ENCODE results near the gene CCDC157.

CCDC157 gene

DNA sequence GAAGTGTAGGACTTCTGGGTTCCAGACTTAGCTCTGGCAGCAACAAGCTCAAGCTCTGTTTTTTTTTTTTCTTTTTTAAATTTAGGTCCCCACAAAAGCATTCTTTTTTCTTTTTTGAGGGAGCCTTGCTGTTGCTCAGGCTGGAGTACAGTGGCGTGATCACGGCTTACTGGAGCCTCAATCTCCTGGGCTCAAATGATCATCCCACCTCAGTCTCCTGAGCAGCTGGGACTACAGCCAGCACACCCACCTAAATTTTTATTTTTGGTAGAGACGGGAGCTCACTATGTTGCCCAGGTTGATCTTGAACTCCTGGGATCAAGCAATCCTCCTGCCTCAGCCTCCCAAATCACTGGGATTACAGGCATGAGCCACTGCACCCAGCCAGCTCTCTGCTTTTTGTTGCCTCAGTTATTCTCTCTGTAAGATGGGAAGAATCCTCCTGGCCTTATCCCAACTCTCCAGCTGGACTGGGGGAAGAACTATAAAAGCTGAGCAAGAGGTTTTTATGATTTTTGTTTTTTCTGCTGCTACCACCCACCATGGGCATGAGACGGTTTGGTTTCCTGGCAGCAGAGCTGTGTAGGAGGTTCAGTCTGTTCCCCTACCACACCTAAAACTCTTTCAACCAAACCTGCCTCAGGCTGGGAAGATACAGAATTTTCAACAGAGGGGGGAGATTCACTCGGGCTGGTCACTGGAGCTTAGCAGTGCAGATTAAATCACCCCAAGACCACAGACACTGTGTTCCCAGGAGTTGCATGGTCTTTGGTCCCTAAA, 57.1 kb downstream of the CCDC157 start:
- no peak for DNase-seq (ENCODE audit: low read depth in 3 of 3)

DNA sequence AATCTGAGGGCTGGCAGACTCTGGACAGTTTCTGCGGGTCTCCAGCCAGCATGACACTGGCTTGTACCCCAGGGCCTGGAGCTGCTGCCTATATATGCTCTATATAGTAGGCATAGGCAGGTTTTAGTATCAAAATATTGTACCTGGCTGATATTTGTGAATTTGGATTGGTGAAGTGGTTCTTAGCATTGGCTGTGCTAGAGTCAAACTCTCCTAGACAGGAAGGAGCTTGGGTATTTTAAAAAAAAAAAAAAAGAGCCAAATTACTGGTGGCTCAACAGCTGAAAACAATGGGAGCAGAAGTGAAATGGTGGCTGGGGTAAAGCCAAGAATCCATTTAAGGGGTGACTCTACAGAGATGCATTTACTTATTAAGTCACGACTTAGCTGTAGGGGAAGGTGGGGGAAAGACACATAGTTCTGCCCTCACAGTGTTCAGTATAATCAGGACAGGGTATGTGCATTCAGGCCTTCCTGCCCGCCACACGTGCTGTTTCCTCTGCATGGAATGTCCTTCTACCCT, 57.8 kb downstream of the CCDC157 start:
- no peak for DNase-seq (ENCODE audit: low read depth in 3 of 3)

DNA sequence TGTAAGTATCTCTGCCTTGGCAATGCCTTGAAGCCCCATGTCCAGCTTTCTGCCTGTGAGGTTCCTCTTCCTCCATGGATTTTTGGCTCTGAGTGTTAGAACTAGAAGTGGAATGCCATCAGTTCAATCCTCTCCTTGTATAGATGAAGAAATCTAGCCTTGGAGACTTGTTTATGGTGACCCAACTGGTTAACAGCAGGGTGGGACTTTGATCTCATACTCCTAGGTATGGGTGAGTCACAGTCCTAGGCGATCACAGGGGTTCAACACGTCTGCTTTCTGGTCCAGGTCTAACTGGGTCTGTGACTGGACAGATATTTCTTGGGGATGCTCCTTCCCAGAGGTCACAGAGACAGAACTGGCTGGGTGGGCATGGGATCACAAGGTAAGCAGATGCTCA, 59.6 kb downstream of the CCDC157 start:
- no peak for DNase-seq (ENCODE audit: low read depth in 3 of 3)

DNA sequence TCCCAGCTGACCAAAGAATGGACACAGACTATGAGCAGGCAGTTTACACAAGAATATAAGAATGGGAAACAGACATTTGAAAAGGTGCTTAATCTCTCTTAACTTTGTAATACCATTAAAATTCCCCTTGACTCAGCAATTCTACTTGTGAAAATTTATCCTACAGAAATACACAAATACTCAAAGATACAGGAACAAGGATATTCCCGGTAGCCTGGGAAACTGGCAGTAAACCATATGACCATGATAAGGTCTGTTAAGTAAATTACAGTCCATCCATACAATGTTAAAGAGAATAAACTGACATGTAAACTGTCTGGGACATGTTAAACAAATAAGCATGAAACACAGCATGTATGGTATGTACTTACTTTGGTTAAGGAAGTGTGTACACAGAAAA, 60.0 kb downstream of the CCDC157 start:
- no peak for DNase-seq (ENCODE audit: low read depth in 3 of 3)

GRCh38 chr22:30420347-30421125, 63.7 kb downstream of the CCDC157 start:
- no peak for DNase-seq (ENCODE audit: low read depth in 3 of 3)

DNA sequence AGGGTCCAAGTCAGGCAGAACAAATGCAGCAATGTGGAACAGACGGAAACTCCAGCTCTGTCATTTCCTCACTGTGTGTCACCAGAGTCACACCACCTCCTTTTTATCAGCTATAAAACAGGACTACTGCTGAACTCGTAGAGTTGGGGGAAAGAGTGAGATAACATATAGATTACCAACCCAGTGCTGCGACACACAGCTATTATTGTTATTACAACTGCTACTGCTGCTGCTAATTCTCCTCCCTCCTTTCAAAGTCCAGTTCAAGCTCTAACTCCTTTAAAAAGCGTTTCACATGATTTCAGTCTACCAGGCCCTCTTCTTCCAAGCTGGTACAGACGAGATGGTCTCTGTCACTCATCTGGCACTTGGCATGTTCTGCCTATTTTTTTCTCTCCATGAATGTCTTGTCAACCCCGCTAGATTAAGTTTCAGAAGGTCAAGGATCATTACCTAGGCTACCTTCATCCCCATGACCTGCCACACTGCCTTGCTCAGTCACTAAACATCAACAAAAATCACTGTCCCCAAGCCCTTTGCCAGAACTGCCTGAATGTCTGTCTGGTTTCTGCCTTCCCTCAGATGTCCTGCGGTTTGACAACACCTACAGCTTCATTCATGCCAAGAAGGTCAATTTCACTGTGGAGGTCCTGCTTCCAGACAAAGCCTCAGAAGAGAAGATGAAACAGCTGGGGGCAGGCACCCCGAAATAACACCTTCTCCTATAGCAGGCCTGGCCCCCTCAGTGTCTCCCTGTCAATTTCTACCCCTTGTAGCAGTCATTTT, 65.1 kb downstream of the CCDC157 start:
- no peak for DNase-seq (ENCODE audit: low read depth in 3 of 3)

- DNase-seq (ENCODE audit: low read depth in 3 of 3), result peak in 1 of 3 experiments; percentile 54
These were observed 65.9 kb downstream of the CCDC157 start for GRCh38 chr22:30422481-30423300.

DNA sequence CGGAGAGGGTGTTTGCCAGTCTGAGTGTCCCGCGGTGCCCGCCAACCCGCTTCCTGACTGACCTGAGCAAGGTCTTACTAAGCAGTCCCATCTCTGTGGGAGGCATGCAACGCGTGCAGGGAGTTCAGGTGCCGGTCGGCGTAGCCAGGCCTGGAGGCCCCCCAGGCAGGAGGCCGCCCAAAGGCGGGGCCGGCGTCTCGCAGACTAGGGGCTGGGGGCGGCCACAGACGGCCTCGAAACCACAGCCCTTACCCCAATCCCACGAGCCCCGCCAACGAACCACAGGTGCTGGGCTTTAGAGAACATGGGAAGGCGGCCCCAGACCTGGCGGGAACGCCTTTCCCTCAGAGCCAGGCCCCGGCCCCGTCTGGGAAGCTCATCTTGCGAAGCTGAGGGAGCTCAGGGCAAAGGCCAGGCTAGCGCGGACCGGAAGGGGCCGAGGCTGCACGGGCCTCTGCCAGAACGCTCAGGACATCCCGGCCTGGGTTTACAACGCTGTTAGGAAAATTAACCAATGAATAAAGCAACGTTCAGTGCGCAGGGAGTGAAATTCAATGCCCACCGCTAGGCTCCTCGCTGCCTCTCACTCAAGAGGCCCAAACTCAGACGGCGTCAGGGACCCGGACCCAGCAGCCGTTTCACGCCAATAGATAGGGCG, 66.6 kb downstream of the CCDC157 start:
- peak in 2 of 3 experiments; percentile 17 to 65 for DNase-seq (ENCODE audit: low read depth in 3 of 3)

- peak; percentile 94 to 98 (median 98) for DNase-seq (ENCODE audit: low read depth in 3 of 3)
These were observed 67.2 kb downstream of the CCDC157 start for GRCh38 chr22:30423959-30424533.

GRCh38 chr22:30424534-30425326, 67.9 kb downstream of the CCDC157 start:
- no peak for DNase-seq (ENCODE audit: low read depth in 3 of 3)

- no peak for DNase-seq (ENCODE audit: low read depth in 3 of 3)
These were observed 68.5 kb downstream of the CCDC157 start for GRCh38 chr22:30425327-30425615.

GRCh38 chr22:30425616-30426387, 69.0 kb downstream of the CCDC157 start, which contains the start of gene MTFP1:
TSS of gene MTFP1 (plus strand) at chr22:30425768. CDS start at chr22:30425880, 112 bp downstream.
- peak in 2 of 3 experiments; percentile 17 to 50 for DNase-seq (ENCODE audit: low read depth in 3 of 3)

Data from stimulated activated CD4-positive, alpha-beta T cell treated with anti-CD3 and anti-CD28 coated beads, TNF-alpha, amount 100 ng/mL, for 24 hours (primary cell).